ENCODE measurements around the gene SLCO1B3.

The SLCO1B3 gene

GRCh38 chr12:20946732-20947131, 136.2 kb downstream of the SLCO1B3 start:
- peak; percentile 46 for TF ChIP-seq CTCF (IDR thresholded peaks at IDR 0.05; ENCODE audit: low read depth, low read length)
- peak; percentile 1 to 54 for DNase-seq (ENCODE audit: low read depth in 2 of 2)
- no peak overlapping the region for H3K4me3 ChIP-seq (replicated peaks in 1 of 2; ENCODE audit: low read depth in 2 of 2, low read length in 2 of 2)

GRCh38 chr12:20950248-20950647, 139.7 kb downstream of the SLCO1B3 start:
- DNase-seq (ENCODE audit: low read depth in 2 of 2) = peak; percentile 16 to 59
- no peak overlapping the region for H3K4me3 ChIP-seq (replicated peaks in 1 of 2; ENCODE audit: low read depth in 2 of 2, low read length in 2 of 2)
- peak; percentile 54 for TF ChIP-seq CTCF (IDR thresholded peaks at IDR 0.05; ENCODE audit: low read depth, low read length)

- no peak for TF ChIP-seq CTCF (IDR thresholded peaks at IDR 0.05; ENCODE audit: low read depth, low read length)
- DNase-seq (ENCODE audit: low read depth in 2 of 2) = no peak
- H3K4me3 ChIP-seq (replicated peaks in 1 of 2; ENCODE audit: low read depth in 2 of 2, low read length in 2 of 2) = no peak overlapping the region
Measured at GRCh38 chr12:20963303-20963702, 152.8 kb downstream of the SLCO1B3 start.

- TF ChIP-seq CTCF (IDR thresholded peaks at IDR 0.05; ENCODE audit: low read depth, low read length) = no peak
- H3K4me3 ChIP-seq (replicated peaks in 1 of 2; ENCODE audit: low read depth in 2 of 2, low read length in 2 of 2) = no peak overlapping the region
- DNase-seq (ENCODE audit: low read depth in 2 of 2) = no peak
Measured at GRCh38 chr12:20963762-20964161, 153.3 kb downstream of the SLCO1B3 start.
